GM21717 (cell line): ENCODE results near the gene GK.
"Not testable (repeated sequence)": the region's sequence is repeated elsewhere in the genome, so short reads cannot be mapped to it uniquely, and the experiment has no call there.

Experiments used
- ATAC-seq: cut with Tn5 transposase; IDR thresholded peaks from one replicate; pipeline ENCODE4 v1.9.1; 2021; ENCODE audit warnings: mild to moderate bottlenecking, moderate library complexity; ENCODE audit not compliant: unreplicated experiment

GK gene

GRCh38 chrX:30693999-30694650 lies 40.9 kb downstream of the GK start:
- no peak for ATAC-seq

GRCh38 chrX:30702736-30703135 lies 49.5 kb downstream of the GK start:
- no peak for ATAC-seq

DNA sequence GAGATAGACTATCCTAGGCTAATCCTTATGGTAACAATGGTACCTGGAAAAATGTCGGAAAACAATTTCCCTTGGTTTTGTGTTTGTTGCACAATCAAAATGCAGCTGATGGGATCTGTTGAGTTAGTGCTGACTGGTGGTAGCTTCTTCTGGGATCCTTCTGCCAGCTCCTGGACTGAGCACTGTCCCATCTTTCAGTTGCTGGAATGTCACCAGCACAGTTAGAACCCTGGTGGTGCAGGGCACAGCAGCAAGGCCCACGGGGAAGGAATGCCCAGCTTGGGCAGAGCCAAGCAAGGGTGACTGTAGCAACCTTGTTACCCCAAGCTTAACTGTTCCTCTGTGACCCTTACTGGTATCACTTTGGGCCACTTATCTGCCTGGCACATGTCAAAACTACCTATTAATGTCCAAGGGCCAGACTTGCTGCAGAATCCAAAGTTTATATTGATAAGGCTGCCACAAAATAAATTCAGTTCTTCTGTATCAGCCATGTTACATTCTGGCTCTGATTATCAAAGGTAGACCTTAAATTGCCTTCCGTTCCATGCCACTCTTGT lies 53.1 kb downstream of the GK start:
- no peak for ATAC-seq

GRCh38 chrX:30712214-30712613 lies 59.0 kb downstream of the GK start:
- no peak for ATAC-seq

DNA sequence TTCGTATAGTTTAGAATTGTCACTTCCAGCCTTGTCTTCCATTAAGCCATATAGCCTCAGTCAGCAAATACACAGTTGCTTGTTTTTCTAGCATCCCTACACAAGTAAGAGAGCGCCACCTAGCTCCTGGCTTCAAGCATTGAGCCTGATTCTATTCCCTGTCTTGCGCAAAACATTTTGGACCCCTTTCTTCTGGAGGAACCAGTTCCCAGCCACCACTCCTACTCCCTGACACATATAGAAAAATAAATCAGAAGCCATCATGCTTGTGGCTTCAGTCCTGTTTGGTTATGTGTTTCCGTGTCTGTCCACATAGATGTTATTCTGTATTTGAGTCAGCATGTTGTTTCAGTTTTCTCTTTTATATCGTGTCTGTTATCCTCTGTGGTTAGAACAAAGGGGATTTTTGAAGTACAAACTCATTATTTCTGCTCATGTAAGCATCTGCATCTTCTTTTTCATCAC lies 59.9 kb downstream of the GK start:
- ATAC-seq: peak; percentile 98

DNA sequence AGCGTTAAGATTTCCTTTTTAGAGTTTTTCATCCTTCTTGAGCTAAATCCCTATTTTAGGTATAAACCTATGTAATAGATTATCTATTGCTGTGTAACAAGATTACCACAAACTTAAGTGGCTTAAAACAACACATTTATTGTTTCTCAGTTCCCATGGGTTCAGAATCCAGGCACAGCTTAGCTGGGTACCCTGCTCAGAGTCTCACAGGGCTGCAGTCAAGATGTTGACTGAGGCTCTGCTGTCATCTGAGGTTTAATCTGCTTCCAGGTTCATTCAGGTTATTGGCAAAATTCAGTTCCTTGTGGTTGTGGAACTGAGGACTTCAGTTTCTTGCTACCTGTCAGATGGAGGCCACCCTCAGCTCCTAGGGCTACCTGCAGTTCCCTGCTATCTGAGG lies 60.9 kb downstream of the GK start:
- no peak for ATAC-seq

GRCh38 chrX:30715976-30716375 lies 62.8 kb downstream of the GK start:
- ATAC-seq: no peak

DNA sequence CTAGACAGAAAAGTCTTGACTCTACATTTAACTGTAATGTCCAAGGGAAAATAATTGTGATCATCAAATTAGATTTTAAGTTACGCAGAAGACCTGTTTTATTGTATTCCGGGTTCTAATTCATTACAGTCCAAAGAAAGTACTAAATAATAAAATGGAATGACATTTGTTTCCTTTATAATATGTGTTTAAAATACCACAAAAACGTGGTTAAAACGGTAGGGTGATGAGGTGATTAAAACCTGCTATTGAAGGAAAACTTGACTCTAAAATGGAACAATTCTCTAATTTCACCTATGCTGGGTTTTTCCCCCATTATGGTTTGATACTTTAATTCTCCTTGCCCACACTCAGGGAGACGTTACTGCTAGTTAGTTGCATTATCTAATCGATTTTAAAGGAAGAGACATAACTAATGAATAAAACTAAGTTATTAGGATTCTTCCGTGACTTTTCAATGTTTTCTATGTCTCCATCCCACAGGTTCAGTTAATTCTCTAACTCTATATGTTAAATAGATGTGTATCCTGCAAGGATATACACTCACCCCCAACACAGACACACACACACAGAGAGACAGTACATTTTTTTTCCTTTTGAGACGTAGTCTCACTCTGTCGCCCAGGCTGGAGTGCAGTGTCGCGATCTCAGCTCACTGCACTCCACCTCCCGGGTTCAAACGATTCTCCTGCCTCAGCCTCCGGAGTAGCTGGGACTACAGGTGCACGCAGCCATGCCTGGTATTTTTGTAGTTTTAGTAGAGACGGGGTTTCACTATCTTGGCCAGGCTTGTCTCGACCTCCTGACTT lies 80.8 kb downstream of the GK start:
- no peak for ATAC-seq

DNA sequence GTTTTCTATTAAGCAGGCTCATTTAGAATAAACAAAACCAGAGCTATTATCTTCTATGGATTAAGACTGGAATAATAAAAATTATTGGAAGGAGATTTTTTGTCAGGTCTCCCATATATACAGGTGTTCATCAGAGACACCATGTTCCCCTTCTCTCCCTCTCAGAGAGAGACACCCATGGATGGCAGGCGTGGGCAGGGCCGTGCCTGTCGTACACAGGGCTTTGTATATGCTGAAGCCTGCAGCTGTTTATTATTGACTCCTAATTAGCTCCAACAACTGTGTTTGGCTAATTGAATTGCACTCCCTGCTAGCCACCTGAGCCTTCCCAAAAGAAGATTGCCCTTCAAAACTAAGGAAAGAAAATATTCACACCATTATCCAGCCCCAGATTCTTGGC lies 81.6 kb downstream of the GK start:
- no peak for ATAC-seq

GRCh38 chrX:30735839-30736238 lies 82.6 kb downstream of the GK start:
- peak; percentile 89 for ATAC-seq

DNA sequence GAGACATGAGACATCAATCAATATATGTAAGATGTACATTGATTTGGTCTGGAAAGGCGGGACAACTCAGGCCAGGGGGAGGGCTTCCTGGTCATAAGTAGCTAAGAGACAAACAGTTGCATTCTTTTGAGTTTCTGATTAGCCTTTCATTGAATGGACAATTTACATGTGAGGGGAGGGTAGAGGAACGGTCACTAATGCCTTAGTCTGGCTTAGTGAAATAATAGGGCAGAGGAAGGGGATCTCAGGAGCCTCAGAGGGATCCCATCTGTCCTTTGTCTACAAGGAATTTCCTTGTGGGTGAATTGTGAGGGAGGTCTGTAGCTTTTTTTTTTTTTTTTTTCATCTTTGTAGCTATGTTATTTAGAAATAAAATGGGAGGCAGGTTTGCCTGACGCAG lies 88.3 kb downstream of the GK start:
- no peak for ATAC-seq

DNA sequence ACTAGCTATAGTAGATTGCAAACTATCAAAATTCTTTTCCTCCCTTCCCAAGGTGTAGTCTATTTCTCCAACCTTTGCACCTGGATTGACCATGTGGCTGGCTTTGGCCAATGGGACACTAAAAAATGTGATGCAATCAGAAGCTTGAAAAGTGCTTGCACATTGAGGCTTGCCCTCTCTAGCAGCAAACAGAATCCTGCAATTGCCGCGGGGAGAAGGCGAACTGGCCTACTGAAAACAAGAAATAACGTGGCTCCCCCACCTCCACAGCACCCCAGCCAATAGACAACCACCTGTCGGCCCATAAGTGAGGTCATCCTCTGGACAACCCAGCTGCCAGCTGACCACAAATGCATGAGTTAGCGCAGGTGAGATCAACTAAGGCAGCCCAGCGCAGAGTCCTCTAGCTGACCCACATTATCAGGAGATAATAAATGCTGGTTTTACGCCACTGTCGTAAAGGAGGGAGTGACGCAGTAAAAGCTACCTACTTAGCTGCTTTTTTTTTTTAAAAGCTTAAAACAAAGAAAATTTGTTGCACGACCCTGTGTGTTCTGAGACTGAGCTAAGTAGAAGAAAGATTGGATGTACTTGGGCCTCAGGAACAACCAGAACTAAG lies 95.2 kb downstream of the GK start:
- ATAC-seq: no peak

DNA sequence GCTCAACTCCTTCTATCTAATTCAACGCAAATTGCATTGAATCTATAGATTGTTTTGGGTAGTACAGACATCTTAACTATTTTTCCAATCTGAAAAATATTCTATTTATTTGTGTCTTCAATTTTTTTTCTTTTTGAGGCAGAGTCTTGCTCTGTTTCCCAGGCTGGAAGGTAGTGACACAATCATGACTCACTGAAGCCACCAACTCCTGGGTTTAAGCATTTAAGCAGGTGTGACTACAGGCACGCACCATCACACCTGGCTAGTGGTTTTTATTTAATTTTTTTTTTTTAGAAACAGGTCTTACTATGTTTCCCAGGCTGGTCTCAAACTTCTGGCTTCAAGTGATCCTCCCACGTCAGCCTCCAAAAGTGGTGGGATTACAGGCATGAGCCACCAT lies 98.3 kb downstream of the GK start:
- ATAC-seq: no peak

DNA sequence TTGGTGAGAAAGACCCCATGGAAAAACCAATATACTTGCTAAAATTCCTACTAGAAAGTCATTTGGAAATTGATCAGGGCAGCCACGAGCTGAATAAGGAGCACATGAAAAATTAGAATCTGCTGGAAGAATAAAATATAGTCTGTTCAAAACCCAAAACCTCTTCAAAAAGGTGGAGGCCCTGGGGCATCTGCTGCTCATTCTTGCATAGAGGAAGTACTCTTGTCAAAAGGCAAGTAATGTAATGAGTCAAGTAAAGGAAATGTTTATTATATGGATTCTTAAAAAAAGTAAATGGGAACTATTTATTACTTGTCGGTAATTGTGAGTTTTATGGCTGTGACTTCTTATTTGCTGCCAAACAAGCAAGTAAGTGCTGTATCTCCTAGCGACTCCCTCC lies 109.5 kb downstream of the GK start:
- no peak for ATAC-seq

DNA sequence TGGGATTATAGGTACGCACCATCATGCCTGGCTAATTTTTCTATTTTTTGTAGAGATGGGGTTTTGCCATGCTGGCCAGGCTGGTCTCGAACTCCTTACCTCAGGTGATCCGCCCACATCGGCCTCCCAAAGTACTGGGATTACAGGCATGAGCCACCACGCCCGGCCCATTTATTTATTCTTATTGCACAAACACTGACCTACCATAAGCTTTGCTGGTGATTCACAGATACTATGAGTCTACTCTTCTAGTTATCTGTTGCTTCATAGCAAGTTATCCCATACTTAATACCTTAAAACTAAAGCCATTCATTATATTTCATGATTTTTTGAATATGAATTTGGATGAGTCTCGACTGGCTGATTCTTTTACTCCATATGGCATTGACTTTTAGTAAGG lies 120.5 kb downstream of the GK start:
- not testable (repeated sequence) for ATAC-seq

- no peak for ATAC-seq
These were observed 124.4 kb downstream of the GK start for GRCh38 chrX:30777575-30777974.

DNA sequence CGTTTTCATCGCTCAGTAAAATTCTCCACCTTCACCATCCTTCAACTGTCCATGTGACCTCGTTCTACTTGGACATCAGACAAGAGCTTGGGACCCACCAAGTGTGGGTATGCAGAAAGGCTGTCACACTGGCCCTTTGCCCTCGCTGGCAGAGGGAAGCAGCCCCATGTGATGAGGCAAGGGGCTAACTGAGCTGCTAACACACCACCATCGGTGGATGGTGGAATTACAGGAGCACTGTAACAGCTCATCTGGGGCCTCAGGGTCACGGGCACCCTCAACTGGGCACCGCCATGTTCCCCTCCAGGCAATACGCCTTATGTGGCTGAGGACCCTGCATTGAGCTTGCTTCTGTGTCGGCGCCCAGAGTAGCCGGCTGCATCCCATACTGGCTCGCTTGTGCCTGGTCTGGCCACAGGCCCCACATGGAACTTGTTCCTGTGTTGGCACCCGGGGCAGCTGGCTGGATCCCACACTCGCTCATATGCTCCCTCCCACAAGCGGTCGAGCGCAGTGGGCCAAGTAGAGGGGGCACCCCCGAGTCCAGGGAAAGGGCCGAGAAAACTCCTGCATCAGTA lies 126.3 kb downstream of the GK start:
- no peak for ATAC-seq
